Fibroblast of the aortic adventitia (primary cell): ENCODE data around the gene THRB. TPM values are rescaled to one million over a fixed set of nuclear protein-coding genes. Genes with fewer than 3 reads are reported as not detected.

Source experiments
- DNase-seq: peaks from one replicate; pipeline ENCODE4 v3.0.0-alpha.2; 2010; ENCODE audit warnings: low read depth
- H3K4me3 ChIP-seq: 2 replicates; pipeline ENCODE4 v1.5.1; 2011; ENCODE audit warnings: low read depth, mild to moderate bottlenecking, control low read depth, low read length, moderate library complexity
- CTCF ChIP-seq: IDR thresholded peaks from 2 replicates; pipeline ENCODE4 v1.5.1; 2011; ENCODE audit warnings: mild to moderate bottlenecking, low read length, control low read depth, inconsistent platforms; ENCODE audit not compliant: insufficient read depth
- total RNA-seq: library from RNA; depleted of rRNA; stranded (reverse); fragments of >200 nt; gene quantifications from 2 replicates; pipeline ENCODE4 v1.2.3, GENCODE V29; 2012; ENCODE audit warnings: low replicate concordance

Gene THRB
- total RNA-seq, 1 donor, result 4.7 TPM

GRCh38 chr3:24316887-24317383 is 177.7 kb downstream of the THRB start:
- TF ChIP-seq CTCF, result no peak
- no peak for DNase-seq
- no peak overlapping the region for H3K4me3 ChIP-seq

- TF ChIP-seq CTCF, result no peak
- H3K4me3 ChIP-seq, result no peak overlapping the region
- peak; percentile 56 for DNase-seq
Measured at GRCh38 chr3:24315971-24316370, 178.7 kb downstream of the THRB start.

- no peak overlapping the region for H3K4me3 ChIP-seq
- DNase-seq, result no peak
- no peak for TF ChIP-seq CTCF
Measured at GRCh38 chr3:24315356-24315755, 179.3 kb downstream of the THRB start.

GRCh38 chr3:24311881-24312280 is 182.8 kb downstream of the THRB start:
- TF ChIP-seq CTCF, result no peak
- peak; percentile 34 for DNase-seq
- H3K4me3 ChIP-seq, result no peak overlapping the region

- TF ChIP-seq CTCF, result no peak
- no peak overlapping the region for H3K4me3 ChIP-seq
- no peak for DNase-seq
Measured at GRCh38 chr3:24310887-24311286, 183.8 kb downstream of the THRB start.

GRCh38 chr3:24306518-24306917 is 188.1 kb downstream of the THRB start:
- TF ChIP-seq CTCF, result no peak
- no peak overlapping the region for H3K4me3 ChIP-seq
- no peak for DNase-seq

- peak; percentile 66 for DNase-seq
- H3K4me3 ChIP-seq, result no peak overlapping the region
- no peak for TF ChIP-seq CTCF
Measured at GRCh38 chr3:24305795-24306467, 188.7 kb downstream of the THRB start.
